Nephron progenitor cell (in vitro differentiated cells): ENCODE measurements around the gene PLSCR3.

ENCODE experiments used
- DNase-seq: peaks from one replicate; pipeline ENCODE4 v3.0.0; 2021
- H3K27ac Mint-ChIP-seq: 2 replicates; pipeline ENCODE4 v1.8.0; 2021; ENCODE audit warnings: mild to moderate bottlenecking, moderate library complexity, mixed read lengths
- H3K27me3 Mint-ChIP-seq: 2 replicates; pipeline ENCODE4 v1.8.0; 2021; ENCODE audit warnings: mild to moderate bottlenecking, low read depth, mixed read lengths; ENCODE audit not compliant: poor library complexity
- H3K36me3 Mint-ChIP-seq: 2 replicates; pipeline ENCODE4 v1.8.0; 2021; ENCODE audit warnings: low read depth, mixed read lengths
- H3K4me1 Mint-ChIP-seq: 2 replicates; pipeline ENCODE4 v1.8.0; 2021; ENCODE audit warnings: mixed read lengths
- H3K4me3 Mint-ChIP-seq: 2 replicates; pipeline ENCODE4 v1.8.0; 2021; ENCODE audit warnings: mild to moderate bottlenecking, moderate library complexity, mixed read lengths
- H3K9me3 Mint-ChIP-seq: 2 replicates; pipeline ENCODE4 v1.8.0; 2021; ENCODE audit warnings: mild to moderate bottlenecking, moderate library complexity, mixed read lengths
- CTCF ChIP-seq: fragments of 200-600 bp; sonication (generic); IDR thresholded peaks from 2 replicates; pipeline ENCODE4 v1.5.0; 2021; ENCODE audit warnings: antibody characterized with exemption

The PLSCR3 gene

GRCh38 chr17:7361906-7362305 is 32.4 kb downstream of the PLSCR3 start:
- Mint-ChIP-seq H3K27ac (no peak overlapping the region), H3K36me3 (no peaks in the 10 kb centered on the region), H3K27me3 (peaks cover 14% of the 10 kb centered on the region), H3K4me3 (no peak overlapping the region), H3K4me1 (no peaks in the 10 kb centered on the region), H3K9me3 (no peaks in the 10 kb centered on the region)
- no peak for DNase-seq
- TF ChIP-seq CTCF, result no peak

- Mint-ChIP-seq H3K36me3 (no peaks in the 10 kb centered on the region), H3K27ac (no peak overlapping the region), H3K27me3 (peaks cover 16% of the 10 kb centered on the region), H3K4me3 (no peak overlapping the region), H3K9me3 (no peaks in the 10 kb centered on the region), H3K4me1 (peaks cover 22% of the 10 kb centered on the region)
- no peak for TF ChIP-seq CTCF
- no peak for DNase-seq
These were observed 36.9 kb downstream of the PLSCR3 start for GRCh38 chr17:7357381-7357780.

GRCh38 chr17:7356756-7357155 is 37.6 kb downstream of the PLSCR3 start:
- TF ChIP-seq CTCF, result no peak
- Mint-ChIP-seq H3K27ac (no peak overlapping the region), H3K36me3 (no peaks in the 10 kb centered on the region), H3K27me3 (peaks cover 12% of the 10 kb centered on the region), H3K4me1 (peaks cover 25% of the 10 kb centered on the region), H3K9me3 (no peaks in the 10 kb centered on the region), H3K4me3 (no peak overlapping the region)
- no peak for DNase-seq

- peak; percentile 83 for TF ChIP-seq CTCF
- Mint-ChIP-seq H3K4me3 (no peak overlapping the region), H3K36me3 (no peaks in the 10 kb centered on the region), H3K27ac (no peak overlapping the region), H3K4me1 (peaks cover 25% of the 10 kb centered on the region), H3K9me3 (no peaks in the 10 kb centered on the region), H3K27me3 (peaks cover 11% of the 10 kb centered on the region)
- DNase-seq, result peak; percentile 88
These were observed 38.2 kb downstream of the PLSCR3 start for GRCh38 chr17:7356072-7356549.

- Mint-ChIP-seq H3K9me3 (no peaks in the 10 kb centered on the region), H3K4me3 (no peak overlapping the region), H3K4me1 (peaks cover 25% of the 10 kb centered on the region), H3K27ac (no peak overlapping the region), H3K36me3 (no peaks in the 10 kb centered on the region), H3K27me3 (peaks cover 11% of the 10 kb centered on the region)
- DNase-seq, result no peak
- TF ChIP-seq CTCF, result no peak
These were observed 38.8 kb downstream of the PLSCR3 start for GRCh38 chr17:7355573-7355972.

GRCh38 chr17:7355053-7355452 is 39.3 kb downstream of the PLSCR3 start, which contains the start of gene TMEM95:
TSS of gene TMEM95 (plus strand) at chr17:7355156. CDS start at chr17:7355205, 49 bp downstream.
- H3K27me3 Mint-ChIP-seq, result peaks cover 11% of the 10 kb centered on the region
- H3K27ac Mint-ChIP-seq, result no peak within 1 kb of the TSS
- peak within 1 kb of the TSS; percentile 45 for H3K4me3 Mint-ChIP-seq
- H3K36me3 Mint-ChIP-seq, result no peaks in the 10 kb centered on the region
- peaks cover 31% of the 10 kb centered on the region for H3K4me1 Mint-ChIP-seq
- TF ChIP-seq CTCF, result no peak
- DNase-seq, result no peak
- H3K9me3 Mint-ChIP-seq, result no peaks in the 10 kb centered on the region
